Measurements from ENCODE around the gene PCDHB11.
A peak's percentile ranks its signal among the peaks of the same experiment; 100 is the strongest.
"Not testable (repeated sequence)": the region's sequence is repeated elsewhere in the genome, so short reads cannot be mapped to it uniquely, and the experiment has no call there.

Gene PCDHB11

DNA sequence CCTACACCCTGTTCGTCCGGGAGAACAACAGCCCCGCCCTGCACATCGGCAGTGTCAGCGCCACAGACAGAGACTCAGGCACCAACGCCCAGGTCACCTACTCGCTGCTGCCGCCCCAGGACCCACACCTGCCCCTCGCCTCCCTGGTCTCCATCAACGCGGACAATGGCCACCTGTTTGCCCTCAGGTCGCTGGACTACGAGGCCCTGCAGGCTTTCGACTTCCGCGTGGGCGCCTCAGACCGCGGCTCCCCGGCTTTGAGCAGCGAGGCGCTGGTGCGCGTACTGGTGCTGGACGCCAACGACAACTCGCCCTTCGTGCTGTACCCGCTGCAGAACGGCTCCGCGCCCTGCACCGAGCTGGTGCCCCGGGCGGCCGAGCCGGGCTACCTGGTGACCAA, 10.7 kb upstream of the PCDHB11 start:
- DNase-seq, result not testable (repeated sequence)

DNA sequence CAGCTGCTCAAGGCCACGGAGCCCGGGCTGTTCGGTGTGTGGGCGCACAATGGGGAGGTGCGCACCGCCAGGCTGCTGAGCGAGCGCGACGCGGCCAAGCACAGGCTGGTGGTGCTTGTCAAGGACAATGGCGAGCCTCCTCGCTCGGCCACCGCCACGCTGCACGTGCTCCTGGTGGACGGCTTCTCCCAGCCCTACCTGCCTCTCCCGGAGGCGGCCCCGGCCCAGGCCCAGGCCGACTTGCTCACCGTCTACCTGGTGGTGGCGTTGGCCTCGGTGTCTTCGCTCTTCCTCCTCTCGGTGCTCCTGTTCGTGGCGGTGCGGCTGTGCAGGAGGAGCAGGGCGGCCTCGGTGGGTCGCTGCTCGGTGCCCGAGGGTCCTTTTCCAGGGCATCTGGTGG, 10.3 kb upstream of the PCDHB11 start:
- not testable (repeated sequence) for DNase-seq

- peak in 1 of 2 experiments; percentile 4 for DNase-seq
Observed at GRCh38 chr5:141192110-141192725, 7.2 kb upstream of the PCDHB11 start, which contains the start of gene PCDHB10. PCDHB10 (plus strand) TSS chr5:141192353; CDS start chr5:141192553, 200 bp downstream.

DNA sequence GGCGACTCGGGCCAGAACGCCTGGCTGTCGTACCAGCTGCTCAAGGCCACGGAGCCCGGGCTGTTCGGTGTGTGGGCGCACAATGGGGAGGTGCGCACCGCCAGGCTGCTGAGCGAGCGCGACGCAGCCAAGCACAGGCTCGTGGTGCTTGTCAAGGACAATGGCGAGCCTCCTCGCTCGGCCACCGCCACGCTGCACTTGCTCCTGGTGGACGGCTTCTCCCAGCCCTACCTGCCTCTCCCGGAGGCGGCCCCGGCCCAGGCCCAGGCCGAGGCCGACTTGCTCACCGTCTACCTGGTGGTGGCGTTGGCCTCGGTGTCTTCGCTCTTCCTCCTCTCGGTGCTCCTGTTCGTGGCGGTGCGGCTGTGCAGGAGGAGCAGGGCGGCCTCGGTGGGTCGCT, 5.1 kb upstream of the PCDHB11 start:
- DNase-seq, result not testable (repeated sequence)

- no peak for DNase-seq
Observed at GRCh38 chr5:141196363-141196762, 3.1 kb upstream of the PCDHB11 start.

DNA sequence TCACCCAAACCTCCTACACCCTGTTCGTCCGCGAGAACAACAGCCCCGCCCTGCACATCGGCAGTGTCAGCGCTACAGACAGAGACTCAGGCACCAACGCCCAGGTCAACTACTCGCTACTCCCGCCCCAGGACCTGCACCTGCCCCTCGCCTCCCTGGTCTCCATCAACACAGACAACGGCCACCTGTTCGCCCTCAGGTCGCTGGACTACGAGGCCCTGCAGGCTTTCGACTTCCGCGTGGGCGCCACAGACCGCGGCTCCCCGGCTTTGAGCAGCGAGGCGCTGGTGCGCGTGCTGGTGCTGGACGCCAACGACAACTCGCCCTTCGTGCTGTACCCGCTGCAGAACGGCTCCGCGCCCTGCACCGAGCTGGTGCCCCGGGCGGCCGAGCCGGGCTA, 1.7 kb downstream of the PCDHB11 start:
- DNase-seq, result not testable (repeated sequence)

DNA sequence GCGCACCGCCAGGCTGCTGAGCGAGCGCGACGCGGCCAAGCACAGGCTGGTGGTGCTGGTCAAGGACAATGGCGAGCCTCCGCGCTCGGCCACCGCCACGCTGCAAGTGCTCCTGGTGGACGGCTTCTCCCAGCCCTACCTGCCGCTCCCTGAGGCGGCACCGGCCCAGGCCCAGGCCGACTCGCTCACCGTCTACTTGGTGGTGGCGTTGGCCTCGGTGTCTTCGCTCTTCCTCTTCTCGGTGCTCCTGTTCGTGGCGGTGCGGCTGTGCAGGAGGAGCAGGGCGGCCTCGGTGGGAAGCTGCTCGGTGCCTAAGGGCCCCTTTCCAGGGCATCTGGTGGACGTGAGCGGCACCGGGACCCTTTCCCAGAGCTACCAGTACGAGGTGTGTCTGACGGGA, 2.2 kb downstream of the PCDHB11 start:
- DNase-seq, result not testable (repeated sequence)

DNA sequence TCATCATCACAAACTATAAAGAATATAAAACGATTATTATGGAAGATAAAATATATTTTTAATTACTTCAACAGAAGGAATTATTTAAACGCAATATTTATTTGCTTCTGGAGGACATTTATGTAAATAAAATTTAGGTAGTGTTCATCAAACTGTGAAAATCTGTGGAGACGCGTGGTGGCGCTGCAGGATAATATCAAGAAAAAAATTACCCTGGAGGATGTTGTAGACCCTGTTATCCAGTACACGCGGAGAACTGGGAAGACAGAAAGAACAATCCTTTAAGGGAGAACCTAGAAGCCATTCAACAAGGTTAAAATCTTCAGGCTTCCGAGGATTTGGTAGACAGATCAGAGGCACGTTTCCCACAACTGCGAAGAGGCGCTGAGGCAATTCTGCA, 9.1 kb downstream of the PCDHB11 start, which contains the start of gene PCDHB12:
Gene PCDHB12, plus strand, starts transcription at position 242 of the 400 bp plus-strand sequence. CDS start 189 bp downstream, outside the sequence.
- DNase-seq, result no peak

GRCh38 chr5:141210281-141210680, 10.9 kb downstream of the PCDHB11 start:
- not testable (repeated sequence) for DNase-seq

- not testable (repeated sequence) for DNase-seq
Observed at GRCh38 chr5:141210849-141211248, 11.4 kb downstream of the PCDHB11 start.

DNA sequence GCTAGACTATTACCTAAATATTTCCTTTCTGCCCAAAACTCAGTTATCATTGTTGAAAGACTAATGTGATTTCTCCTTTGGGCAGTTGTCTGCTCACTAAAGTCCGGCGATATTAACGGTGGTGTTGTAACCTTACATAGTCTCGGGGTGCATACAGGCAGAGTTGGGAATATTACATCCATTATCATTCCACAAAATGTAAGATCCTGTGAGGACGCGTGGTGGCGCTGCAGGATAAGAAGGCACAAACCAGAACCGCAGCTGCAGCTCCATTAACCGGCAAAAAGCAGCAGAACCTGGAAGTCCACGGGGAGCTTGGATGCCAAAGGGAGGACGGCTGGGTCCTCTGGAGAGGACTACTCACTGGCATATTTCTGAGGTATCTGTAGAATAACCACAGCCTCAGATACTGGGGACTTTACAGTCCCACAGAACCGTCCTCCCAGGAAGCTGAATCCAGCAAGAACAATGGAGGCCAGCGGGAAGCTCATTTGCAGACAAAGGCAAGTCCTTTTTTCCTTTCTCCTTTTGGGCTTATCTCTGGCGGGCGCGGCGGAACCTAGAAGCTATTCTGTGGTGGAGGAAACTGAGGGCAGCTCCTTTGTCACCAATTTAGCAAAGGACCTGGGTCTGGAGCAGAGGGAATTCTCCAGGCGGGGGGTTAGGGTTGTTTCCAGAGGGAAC, 14.4 kb downstream of the PCDHB11 start, which contains the start of gene PCDHB13:
Gene PCDHB13, plus strand, starts transcription at position 264 of the 684 bp plus-strand sequence. Its CDS starts 205 bp downstream, at position 469.
- peak in 1 of 2 experiments; percentile 15 for DNase-seq

DNA sequence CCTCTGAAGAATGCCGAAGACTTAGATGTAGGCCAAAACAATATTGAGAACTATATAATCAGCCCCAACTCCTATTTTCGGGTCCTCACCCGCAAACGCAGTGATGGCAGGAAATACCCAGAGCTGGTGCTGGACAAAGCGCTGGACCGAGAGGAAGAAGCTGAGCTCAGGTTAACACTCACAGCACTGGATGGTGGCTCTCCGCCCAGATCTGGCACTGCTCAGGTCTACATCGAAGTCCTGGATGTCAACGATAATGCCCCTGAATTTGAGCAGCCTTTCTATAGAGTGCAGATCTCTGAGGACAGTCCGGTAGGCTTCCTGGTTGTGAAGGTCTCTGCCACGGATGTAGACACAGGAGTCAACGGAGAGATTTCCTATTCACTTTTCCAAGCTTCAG, 15.2 kb downstream of the PCDHB11 start:
- not testable (repeated sequence) for DNase-seq

DNA sequence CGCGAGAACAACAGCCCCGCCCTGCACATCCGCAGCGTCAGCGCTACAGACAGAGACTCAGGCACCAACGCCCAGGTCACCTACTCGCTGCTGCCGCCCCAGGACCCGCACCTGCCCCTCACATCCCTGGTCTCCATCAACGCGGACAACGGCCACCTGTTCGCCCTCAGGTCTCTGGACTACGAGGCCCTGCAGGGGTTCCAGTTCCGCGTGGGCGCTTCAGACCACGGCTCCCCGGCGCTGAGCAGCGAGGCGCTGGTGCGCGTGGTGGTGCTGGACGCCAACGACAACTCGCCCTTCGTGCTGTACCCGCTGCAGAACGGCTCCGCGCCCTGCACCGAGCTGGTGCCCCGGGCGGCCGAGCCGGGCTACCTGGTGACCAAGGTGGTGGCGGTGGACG, 16.1 kb downstream of the PCDHB11 start:
- not testable (repeated sequence) for DNase-seq

GRCh38 chr5:141216035-141216434, 16.6 kb downstream of the PCDHB11 start:
- not testable (repeated sequence) for DNase-seq

GRCh38 chr5:141223112-141223783, 23.8 kb downstream of the PCDHB11 start, which contains the start of gene PCDHB14:
PCDHB14 (plus strand) TSS chr5:141223343; CDS start chr5:141223506, 163 bp downstream.
- DNase-seq, result no peak

GRCh38 chr5:141224844-141225243, 25.4 kb downstream of the PCDHB11 start:
- not testable (repeated sequence) for DNase-seq

DNA sequence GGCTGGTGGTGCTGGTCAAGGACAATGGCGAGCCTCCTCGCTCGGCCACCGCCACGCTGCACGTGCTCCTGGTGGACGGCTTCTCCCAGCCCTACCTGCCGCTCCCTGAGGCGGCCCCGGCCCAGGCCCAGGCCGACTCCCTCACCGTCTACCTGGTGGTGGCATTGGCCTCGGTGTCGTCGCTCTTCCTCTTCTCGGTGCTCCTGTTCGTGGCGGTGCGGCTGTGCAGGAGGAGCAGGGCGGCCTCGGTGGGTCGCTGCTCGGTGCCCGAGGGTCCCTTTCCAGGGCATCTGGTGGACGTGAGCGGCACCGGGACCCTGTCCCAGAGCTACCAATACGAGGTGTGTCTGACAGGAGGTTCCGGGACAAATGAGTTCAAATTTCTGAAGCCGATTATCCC, 26.0 kb downstream of the PCDHB11 start:
- not testable (repeated sequence) for DNase-seq

DNA sequence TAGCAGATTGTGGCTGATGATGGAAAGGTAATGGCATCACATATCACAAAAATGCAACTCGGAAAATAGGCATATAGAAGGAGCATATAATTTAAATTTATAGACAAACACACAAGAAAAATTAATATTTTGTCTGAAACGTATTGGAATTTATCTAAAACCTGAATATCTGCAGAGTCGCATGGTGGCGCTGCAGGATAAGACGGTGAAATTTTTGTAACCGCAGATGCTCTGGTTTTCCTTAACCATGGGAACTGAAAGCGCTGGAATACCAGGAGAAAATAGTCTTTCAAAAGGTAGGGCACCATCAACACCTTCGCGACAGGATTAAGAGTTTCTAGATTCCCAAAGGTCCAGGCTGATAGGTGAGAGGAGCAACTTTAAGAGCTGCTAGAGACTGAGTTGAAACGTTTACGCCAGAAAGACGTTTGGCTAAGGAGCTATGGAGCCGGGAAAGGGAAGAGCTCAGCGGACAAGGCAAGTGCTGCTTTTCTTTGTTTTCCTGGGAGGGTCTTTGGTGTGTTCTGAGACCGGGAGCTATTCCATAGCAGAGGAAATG, 34.8 kb downstream of the PCDHB11 start:
- no peak for DNase-seq

- DNase-seq, result not testable (repeated sequence)
Observed at GRCh38 chr5:141235922-141236321, 36.5 kb downstream of the PCDHB11 start.

DNA sequence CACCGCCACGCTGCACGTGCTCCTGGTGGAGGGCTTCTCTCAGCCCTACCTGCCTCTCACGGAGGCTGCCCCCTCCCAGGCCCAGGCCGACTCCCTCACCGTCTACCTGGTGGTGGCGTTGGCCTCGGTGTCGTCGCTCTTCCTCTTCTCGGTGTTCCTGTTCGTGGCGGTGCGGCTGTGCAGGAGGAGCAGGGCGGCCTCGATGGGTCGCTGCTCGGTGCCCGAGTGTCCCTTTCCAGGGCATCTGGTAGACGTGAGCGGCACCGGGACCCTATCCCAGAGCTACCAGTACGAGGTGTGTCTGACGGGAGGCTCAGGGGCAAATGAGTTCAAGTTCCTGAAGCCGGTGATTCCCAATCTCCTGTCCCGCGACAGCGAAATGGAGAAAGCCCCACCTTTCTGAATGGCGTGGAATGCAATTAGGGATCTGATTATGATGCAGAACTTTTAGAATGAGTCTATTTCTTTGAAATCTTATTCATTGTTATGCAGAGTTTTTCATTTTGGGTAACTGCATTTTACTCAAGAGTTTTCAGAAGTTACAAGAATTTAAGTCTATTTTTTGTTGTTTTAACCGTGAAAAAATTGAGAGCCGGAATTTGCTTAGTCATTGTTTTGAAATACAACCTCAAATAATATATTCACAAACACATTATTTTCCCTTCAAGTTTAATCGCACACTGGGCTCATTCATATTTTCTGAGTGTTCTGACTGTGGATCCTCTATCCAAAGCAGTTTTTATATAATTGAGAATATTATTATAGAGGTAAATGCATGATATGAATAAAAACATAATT, 37.3 kb downstream of the PCDHB11 start:
- DNase-seq, result no peak

DNA sequence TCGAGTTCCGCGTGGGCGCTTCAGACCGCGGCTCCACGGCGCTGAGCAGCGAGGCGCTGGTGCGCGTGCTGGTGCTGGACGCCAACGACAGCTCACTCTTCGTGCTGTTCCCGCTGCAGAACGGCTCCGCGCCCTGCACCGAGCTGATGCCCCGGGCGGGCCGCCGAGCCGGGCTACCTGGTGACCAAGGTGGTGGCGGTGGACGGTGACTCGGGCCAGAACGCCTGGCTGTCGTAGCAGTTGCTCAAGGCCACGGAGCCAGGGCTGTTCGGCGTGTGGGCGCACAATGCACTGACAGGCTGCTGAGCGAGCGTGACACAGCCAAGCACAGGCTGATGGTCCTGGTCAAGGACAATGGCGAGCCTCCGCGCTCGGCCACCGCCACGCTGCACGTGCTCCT, 42.1 kb downstream of the PCDHB11 start:
- no peak for DNase-seq

DNA sequence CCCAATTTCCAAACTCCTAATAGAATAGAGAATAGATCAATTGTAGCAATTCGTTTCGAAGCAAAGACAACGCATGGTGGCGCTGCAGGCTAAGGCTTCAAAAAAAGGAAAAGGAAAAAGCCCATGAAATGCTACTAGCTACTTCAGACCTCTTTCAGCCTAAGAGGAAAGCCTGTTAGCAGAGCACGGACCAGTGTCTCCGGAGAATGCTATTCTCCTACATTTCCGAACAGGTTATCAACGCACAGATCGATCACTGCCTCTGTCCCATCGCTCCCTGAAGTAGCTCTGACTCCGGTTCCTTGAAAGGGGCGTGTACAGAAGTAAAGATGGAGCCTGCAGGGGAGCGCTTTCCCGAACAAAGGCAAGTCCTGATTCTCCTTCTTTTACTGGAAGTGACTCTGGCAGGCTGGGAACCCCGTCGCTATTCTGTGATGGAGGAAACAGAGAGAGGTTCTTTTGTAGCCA, 45.9 kb downstream of the PCDHB11 start, which contains the start of gene PCDHB15:
Gene PCDHB15, plus strand, starts transcription at position 146 of the 468 bp plus-strand sequence. Its CDS starts 184 bp downstream, at position 330.
- no peak for DNase-seq

All from stimulated activated CD4-positive, alpha-beta T cell treated with anti-CD3 and anti-CD28 coated beads, Interleukin-4, amount 100 ng/mL, for 4 hours (primary cell).